C4-2B (cell line): Measurements from ENCODE around the gene KCNQ1OT1.

Source experiments
- H3K27ac ChIP-seq: fragments of 450-650 bp; 2 replicates; pipeline ENCODE4 v1.5.1; 2017
- ZFX ChIP-seq: fragments of 450-650 bp; IDR thresholded peaks from 2 replicates; pipeline ENCODE4 v1.6.1; 2017
- TF ChIP-seq, protein P1 (sequence below): fragments of 450-650 bp; conservative IDR thresholded peaks from 2 replicates; pipeline ENCODE4 v1.5.1; 2017; ENCODE audit warnings: mild to moderate bottlenecking

The KCNQ1OT1 gene

DNA sequence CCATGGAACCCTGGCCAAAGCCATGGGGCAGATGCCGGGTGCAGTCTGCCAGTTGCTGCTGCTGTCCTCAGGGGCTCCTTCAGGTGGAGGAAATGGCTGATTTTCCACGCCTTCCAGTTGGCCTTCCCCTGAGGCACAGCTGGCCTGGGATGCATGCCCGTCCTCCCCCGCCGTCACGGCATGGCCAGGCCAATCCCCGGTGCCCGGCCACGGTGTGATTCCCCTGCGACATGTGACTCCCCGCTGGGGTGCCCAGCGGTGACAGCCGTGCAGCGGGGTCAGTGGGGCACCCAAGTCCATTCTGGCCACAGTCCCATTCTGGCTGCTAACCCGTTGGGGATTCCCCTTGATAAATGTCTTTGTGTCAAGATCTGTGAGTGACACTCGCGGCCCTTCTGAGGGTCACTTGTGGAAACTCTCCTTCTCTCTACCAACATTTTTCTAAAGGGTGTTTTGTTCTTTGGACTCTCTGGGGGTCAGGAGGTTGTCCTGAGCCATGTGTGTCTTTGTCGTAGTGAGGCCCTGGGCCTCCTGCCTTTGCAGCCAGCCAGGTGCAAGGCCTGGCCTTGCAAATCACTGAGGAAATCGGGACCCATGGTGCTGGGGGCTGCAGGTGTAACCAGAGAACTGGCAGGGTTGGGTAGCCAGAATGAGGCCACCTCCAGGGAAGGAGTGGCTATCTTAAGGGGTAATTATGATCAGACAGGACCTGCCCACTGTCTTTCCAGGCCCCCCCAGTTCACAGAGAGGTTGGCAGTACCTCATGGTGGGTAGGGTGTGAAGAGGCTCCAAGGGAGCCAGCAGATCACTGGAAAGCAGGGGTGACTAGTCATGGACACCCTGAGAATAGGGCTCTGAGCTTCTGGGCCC, 37.1 kb downstream of the KCNQ1OT1 start:
- TF ChIP-seq, protein P1, sequence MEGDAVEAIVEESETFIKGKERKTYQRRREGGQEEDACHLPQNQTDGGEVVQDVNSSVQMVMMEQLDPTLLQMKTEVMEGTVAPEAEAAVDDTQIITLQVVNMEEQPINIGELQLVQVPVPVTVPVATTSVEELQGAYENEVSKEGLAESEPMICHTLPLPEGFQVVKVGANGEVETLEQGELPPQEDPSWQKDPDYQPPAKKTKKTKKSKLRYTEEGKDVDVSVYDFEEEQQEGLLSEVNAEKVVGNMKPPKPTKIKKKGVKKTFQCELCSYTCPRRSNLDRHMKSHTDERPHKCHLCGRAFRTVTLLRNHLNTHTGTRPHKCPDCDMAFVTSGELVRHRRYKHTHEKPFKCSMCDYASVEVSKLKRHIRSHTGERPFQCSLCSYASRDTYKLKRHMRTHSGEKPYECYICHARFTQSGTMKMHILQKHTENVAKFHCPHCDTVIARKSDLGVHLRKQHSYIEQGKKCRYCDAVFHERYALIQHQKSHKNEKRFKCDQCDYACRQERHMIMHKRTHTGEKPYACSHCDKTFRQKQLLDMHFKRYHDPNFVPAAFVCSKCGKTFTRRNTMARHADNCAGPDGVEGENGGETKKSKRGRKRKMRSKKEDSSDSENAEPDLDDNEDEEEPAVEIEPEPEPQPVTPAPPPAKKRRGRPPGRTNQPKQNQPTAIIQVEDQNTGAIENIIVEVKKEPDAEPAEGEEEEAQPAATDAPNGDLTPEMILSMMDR = no peak
- no peak for TF ChIP-seq ZFX
- H3K27ac ChIP-seq = no peak overlapping the region

DNA sequence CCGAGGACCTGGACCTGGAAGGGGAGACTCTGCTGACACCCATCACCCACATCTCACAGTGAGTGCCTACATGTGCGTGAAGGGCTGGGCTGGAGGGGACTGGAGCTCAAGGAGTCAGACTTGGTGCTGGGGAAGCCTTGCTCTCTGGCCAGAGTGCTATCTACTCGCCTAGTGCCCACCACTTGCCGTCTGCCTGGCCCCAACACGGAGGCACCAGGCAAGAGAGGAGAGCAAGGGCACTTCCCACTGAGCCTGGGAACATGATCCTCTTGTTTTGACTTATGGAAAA, 37.8 kb downstream of the KCNQ1OT1 start:
- H3K27ac ChIP-seq = no peak overlapping the region
- TF ChIP-seq, protein P1 = no peak
- TF ChIP-seq ZFX = no peak

DNA sequence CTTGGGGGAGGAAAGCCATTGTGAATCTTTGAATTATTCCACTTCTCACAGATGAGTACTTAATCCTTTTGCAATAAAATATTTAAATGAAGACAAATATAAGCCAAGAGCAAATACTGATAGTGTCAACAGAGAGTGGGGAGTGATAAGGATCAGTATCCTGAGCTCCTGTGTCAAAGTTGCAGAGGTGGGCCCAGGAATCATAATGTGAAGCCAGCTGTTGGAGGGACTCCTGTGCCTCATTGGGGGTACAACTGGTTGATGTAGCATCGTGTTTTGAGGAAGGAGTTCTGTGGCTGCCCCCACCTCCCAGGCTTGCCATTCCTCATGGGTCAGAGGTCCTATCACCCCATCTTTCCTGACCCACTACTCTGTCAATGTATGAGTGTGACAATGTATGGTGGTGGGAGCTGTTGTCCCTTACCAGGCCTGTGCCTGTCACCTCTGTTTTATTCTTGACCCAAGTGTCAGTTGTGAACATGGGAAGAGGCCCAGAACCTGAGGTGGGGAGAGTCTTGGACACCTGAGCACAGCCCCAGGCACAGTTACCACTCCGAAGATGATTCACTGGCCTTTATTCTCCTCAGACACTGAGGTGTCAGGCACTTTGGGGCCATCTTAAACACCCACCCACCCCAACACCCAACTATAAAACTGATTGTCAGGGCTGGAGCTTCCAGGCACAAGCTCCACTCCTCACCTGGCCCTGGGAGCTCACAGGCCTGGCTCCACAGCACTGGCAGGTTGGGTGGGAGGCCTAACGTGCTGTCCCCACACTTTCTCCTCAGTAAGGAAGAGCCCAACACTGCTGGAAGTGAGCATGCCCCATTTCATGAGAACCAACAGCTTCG, 38.4 kb downstream of the KCNQ1OT1 start:
- TF ChIP-seq, protein P1 = no peak
- no peak for TF ChIP-seq ZFX
- H3K27ac ChIP-seq = no peak overlapping the region

DNA sequence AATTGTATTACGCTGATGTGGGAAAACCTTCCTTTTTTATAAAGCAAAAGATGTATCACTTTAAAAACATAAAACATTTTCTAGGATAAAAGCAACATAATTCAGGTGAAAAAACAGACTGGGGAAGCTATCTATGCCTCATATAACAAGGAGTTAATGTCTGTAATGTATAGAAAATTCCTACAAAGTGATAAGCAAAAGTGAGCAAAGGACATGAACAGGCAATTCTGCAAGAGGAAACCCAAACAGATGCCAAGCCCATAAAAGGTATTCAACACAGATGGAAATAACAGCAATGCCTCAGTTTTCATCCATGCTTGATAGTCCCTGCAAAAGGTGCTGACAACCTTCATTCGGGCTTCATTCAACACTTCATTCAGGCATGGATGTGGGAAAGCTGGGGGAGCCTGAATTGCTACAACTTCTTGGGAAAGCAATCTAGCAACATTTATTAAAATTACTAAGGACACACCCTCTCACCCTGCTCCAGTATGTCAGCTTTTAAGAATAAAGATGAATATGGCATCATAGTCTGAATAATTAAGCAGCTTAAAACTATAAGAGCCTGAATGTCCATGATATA, 39.3 kb downstream of the KCNQ1OT1 start:
- H3K27ac ChIP-seq = no peak overlapping the region
- TF ChIP-seq, protein P1 = no peak
- TF ChIP-seq ZFX = no peak

GRCh38 chr11:2657697-2658284, 42.0 kb downstream of the KCNQ1OT1 start:
- H3K27ac ChIP-seq = no peak overlapping the region

DNA sequence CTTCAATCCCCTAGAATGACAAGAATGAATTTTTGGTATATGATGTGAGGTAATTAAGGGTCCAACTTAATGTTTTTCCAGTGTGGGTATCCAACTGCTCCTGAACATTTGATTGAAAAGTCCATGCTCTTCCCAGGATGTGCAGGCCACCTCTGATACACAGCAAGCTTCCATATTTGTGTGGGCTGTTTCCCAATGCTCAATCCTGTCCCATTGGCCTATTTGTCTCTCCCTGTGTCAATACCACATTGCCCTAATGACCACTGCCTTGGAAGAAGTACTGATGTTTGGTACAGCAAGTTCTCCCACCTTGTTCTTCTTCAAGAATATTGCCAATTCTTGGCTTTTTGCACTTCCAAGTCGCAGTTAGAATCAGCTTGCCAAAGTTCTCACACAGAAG, 42.9 kb downstream of the KCNQ1OT1 start:
- no peak for TF ChIP-seq ZFX
- TF ChIP-seq, protein P1 = no peak
- no peak overlapping the region for H3K27ac ChIP-seq

More at GRCh38 chr11:2657697-2658284, 42.0 kb downstream of the KCNQ1OT1 start:
- TF ChIP-seq, protein P1 = no peak
- no peak for TF ChIP-seq ZFX
